ENCODE results near the gene FLT3LG.
"Not testable (repeated sequence)": the region's sequence is repeated elsewhere in the genome, so short reads cannot be mapped to it uniquely, and the experiment has no call there.

The FLT3LG gene

DNA sequence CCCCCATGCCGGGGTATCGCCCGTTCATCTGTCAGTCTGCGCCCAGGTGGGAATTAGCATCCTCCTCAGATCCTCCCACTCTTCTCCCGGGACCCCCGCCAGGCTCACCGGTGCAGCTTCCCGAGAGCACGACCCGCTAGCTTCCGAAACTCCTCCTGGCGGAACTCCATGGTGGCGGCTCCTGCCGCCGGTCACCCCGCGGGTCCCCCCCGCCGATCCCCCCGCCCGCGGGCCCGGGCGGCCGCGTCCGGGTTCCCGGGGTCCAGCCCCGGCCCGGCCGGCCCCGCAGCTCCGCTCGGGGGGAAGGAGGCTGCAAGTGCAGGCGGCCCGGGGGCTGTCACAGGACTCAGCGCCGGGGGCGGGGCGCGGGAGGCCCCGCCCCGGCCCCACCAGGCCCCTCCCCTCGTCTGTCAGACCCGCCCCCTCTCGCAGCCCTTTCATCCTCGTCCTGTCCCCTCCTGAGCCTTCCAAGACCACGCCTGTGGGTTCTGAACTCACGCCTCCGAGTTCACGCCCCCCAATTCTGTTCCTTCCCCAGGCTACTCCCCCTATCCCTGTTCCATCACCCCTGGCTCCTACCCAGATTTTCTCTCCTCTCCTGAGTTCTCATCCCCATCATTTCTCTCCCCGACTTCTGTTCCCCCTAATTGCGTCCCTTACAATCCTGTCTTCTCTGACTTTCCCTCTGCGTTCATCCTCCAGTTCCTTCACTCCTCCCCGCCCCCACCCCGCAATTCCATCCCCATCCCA is 32.6 kb upstream of the FLT3LG start, which contains the start of gene SLC17A7:
SLC17A7 (minus strand) TSS at position 318 of the 750 bp plus-strand sequence; CDS start at position 170, 148 bp downstream.
- peak; percentile 74 for DNase-seq

DNA sequence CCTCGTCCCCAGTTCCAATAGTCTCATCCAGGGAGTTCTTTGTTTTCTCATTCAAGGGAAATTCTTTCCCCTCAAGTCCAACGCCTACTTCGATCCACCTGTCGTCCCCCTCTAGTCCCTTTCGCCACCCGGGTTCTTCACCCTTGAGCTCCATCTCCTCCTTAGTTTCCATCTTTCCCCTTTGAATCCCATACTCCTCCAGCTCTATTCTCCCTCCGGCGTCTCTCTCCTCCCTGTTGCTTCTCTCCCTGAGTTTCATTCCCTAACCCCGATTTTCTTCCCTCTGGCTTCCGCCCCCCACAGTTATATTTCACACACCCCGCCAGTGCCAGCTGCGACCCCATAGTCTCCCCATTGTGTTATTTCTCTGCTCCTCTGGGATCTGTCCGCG is 32.1 kb upstream of the FLT3LG start:
- no peak for DNase-seq

DNA sequence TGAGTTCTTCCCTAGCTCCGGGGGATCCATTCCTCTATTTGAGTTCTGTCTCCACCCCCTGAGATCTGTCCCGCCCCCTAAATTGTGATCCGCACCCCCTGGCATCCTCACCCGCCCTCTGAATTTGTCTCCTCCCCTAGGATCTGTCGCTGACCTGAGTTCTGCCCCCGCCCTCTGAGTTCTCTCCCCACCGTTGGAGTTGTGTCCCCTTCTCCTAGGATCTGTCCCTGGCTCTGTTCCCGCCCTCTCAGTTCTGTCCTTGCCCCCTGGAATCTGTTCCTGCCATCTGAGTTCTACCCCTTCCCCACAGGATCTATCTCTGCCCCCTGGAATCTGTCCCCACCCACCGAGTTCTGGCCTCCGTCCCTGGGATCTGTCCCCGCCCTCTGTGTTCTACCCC is 31.7 kb upstream of the FLT3LG start:
- peak; percentile 37 for DNase-seq

DNA sequence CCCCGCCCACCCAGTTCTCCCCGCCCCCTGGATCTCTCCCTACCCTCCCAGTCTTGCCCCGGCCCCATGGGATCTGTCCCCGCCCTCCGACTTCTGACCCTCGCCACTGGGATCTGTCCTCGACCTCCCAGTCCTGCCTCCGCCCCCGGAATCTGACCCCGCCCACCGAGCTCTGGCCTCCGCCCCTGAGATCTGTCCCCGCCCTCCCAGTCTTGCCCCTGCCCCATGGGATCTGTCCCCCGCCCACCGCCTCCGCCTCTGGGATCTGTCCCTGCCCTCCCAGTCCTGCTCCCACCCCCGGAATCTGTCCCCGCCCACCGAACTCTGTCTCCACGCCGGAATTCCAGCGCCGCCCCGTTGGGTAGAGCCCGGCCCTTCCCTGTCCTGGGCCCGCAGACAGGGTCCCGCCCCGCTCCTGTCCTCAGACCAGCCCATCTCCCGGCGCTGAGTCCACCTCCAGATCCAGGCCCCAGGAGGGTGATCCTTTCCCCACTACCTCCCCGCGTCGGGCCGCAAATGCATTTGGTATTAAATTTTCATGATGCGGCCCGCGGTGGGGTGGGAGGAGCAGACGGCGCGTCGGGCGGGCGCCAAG is 31.1 kb upstream of the FLT3LG start:
- DNase-seq = peak; percentile 80

GRCh38 chr19:49443366-49444099 is 30.5 kb upstream of the FLT3LG start:
- peak; percentile 98 for DNase-seq

DNA sequence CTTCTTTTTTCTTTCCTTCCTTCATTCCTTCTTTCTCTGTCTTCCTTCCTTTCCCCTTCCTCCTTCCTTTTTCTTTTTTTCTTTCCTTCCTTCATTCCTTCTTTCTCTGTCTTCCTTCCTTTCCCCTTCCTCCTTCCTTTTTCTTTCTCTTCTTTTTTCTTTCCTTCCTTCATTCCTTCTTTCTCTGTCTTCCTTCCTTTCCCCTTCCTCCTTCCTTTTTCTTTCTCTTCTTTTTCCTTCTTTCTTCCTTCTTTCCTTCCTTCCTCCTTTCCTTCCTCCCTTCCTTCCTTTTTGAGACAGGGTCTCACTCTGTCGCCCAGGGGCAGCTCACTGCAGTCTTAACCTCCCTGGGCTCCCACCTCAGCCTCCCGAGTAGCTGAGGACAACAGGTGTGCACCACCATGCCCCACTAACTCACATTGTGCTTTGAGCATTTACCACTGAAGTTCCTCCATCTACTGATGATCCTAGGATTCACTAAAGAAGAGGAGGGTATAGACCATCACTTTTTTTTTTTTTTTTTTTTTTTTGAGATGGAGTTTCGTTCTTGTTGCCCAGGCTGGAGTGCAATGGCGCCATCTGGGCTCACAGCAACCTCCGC is 29.8 kb upstream of the FLT3LG start:
- DNase-seq = not testable (repeated sequence)

- DNase-seq = no peak
Observed at GRCh38 chr19:49445997-49446396, 28.0 kb upstream of the FLT3LG start.

GRCh38 chr19:49447485-49448431 is 26.3 kb upstream of the FLT3LG start:
- DNase-seq = no peak

- no peak for DNase-seq
Observed at GRCh38 chr19:49448432-49448786, 25.6 kb upstream of the FLT3LG start.

DNA sequence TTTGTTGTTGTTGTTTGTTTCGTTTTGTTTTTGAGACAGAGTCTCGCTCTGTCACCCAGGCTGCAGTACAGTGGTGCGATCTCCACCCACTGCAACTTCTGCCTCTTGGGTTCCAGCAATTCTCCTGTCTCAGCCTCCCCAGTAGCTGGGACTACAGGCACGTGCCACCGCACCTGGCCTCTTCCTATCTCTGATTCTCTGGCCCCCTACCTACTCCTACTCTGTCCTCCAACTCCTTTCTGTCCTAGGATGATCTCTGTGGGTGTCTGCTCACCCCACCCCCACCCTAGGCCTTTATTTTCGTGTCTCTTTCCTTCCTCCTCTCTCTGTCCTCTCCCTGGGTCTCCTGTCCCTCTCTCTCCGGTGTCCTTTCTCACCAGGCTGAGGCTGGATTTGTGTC is 23.6 kb upstream of the FLT3LG start:
- no peak for DNase-seq

DNA sequence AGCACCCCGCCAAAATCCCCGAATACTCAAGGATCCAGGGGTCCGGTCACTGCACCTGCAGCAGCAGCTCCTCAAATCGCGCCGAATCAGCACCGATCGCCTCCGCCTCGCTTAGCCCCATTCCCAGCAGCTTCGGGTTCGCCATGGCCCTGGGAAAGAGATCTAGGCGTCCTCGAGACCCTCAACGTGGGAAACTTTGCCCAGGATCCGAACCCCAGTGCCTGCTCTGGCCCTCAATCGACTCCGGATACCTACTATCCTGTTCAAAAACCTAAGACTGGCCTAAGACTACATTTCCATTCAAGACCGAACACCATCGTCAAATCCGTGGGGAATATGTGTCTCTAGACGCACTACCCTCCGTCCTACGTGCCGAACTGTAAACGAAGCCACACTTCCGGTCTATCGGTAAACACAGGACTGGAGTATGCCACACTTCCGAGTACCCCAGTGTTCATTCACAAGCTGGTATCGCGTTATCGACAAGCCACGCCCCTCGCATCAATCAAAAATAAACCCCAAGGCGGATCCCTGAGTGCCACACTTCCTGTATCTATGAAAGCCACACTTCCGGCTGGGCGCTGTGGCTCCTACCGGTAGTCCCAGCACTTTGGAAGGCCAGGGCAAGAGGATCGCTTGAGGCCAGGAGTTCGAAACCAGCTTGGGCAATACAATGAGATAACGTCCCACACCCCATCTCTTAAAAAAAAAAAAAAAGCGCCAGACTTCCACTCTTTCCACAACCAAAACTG is 22.4 kb upstream of the FLT3LG start, which contains the start of gene PIH1D1:
PIH1D1 (minus strand) TSS at position 385 of the 752 bp plus-strand sequence; CDS start at position 145, 240 bp downstream.
- DNase-seq = peak; percentile 99

- DNase-seq = peak; percentile 94
Observed at GRCh38 chr19:49453013-49453756, 20.8 kb upstream of the FLT3LG start, which contains the start of gene ALDH16A1. TSS of gene ALDH16A1 (plus strand) at chr19:49453225. CDS start at chr19:49453332, 107 bp downstream.

GRCh38 chr19:49453757-49454240 is 20.2 kb upstream of the FLT3LG start:
- no peak for DNase-seq

GRCh38 chr19:49455773-49456172 is 18.2 kb upstream of the FLT3LG start:
- no peak for DNase-seq

GRCh38 chr19:49456326-49456725 is 17.7 kb upstream of the FLT3LG start:
- DNase-seq = no peak

GRCh38 chr19:49458567-49458903 is 15.5 kb upstream of the FLT3LG start:
- DNase-seq = no peak

- no peak for DNase-seq
Observed at GRCh38 chr19:49459388-49459787, 14.6 kb upstream of the FLT3LG start.

- DNase-seq = not testable (repeated sequence)
Observed at GRCh38 chr19:49461130-49461529, 12.9 kb upstream of the FLT3LG start.

- DNase-seq = no peak
Observed at GRCh38 chr19:49461656-49462055, 12.4 kb upstream of the FLT3LG start.

GRCh38 chr19:49462492-49462891 is 11.5 kb upstream of the FLT3LG start:
- DNase-seq = no peak
